GM15510 (cell line): ENCODE results near the gene C19orf85.

Experiments
- POLR2A ChIP-seq: IDR thresholded peaks from 3 replicates; pipeline ENCODE4 v1.6.1; 2011; ENCODE audit warnings: borderline replicate concordance; ENCODE audit not compliant: insufficient read length; ENCODE audit errors: extremely low read depth

Gene C19orf85

DNA sequence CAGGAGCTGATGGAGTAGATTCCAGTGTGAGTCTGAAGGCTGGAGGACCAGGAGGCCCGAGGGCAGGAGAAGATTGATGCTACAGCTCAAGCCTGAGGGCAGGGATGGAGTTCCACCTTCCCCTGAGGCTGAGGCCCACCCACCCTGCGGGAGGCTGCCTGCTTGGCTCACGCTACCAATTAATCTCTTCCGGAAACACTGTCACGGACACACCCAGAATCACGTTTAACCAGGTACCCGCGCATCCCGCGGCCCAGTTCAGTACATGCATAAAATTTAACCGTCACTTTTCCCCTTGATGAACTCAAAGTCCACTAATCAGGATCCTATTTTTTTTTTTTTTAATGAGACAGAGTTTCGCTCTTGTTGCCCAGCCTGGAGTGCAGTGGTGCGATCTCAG, 6.7 kb upstream of the C19orf85 start:
- no peak for TF ChIP-seq POLR2A

DNA sequence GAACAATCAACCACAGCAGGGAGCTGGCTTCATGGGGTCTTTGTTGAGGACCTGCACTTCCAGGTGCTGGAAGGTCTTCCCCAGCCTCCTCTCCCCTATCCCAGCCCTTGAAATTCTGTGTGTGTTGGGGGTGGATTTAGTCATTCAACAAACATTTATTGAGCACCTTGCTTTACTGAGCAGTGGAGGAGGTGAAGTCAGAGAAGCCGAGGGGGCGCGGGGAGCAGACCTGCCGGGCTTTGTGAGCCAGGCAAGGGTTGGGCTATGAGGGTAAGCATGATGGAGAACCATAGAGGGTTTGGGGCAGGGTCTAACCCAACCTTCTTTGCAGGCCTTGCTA, 3.5 kb upstream of the C19orf85 start:
- TF ChIP-seq POLR2A = no peak

DNA sequence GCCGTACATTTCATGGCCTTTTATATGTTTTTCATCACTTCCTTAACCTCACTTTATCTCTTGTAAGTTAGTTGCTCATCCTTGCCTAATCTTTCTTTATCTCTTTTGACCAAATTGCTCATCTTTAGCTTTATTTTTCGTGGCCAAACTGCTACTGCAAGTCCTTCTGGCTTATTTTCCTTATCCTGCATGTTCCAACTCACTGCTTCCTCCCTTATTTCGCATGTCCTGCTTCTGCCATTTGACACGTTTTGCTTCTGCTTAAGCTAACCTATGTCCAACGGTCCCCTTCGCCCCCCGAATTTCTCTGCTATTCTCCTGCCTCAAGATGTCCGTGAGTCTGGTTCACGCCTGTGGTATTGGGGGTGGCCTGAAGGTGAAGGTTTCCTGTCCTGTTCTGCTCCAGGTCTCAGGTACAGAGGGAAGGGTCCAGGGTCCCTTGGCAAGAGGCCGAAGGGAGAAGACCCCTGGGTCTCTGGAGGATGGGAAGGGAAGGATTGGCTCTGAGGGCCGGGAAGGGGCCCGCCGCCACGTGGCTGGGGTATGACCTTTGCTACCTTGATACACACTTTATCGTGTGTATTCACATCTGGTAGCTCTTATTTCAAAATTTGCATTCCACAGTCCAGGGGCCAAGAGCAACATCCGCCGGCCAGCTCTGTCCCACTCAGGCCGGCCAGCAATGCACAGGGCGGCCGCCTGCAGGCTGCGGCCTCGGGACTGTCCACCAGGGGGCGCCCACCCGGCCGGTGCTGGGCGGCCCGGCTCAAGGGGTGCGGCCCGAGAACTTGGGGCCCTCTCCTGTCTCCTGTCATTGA, 2.9 kb upstream of the C19orf85 start:
- TF ChIP-seq POLR2A = no peak

DNA sequence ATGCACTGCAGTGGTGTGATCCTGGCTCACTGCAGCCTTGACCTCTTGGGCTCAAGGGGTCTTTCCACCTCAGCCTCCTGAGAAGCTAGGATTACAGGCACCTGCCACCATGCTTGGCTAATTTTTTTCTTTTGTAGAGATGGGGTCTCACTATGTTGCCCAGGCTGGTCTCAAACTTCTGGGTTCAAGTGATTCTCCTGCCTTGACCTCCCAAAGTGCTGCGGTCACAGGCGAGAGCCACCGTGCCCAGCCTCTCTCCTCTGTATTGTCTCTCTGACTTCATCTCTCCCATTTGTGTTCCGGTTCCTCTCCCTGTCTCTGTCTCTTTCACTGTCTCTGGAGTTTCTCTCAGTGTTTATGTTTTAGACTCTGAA, 1.7 kb upstream of the C19orf85 start:
- TF ChIP-seq POLR2A = no peak

DNA sequence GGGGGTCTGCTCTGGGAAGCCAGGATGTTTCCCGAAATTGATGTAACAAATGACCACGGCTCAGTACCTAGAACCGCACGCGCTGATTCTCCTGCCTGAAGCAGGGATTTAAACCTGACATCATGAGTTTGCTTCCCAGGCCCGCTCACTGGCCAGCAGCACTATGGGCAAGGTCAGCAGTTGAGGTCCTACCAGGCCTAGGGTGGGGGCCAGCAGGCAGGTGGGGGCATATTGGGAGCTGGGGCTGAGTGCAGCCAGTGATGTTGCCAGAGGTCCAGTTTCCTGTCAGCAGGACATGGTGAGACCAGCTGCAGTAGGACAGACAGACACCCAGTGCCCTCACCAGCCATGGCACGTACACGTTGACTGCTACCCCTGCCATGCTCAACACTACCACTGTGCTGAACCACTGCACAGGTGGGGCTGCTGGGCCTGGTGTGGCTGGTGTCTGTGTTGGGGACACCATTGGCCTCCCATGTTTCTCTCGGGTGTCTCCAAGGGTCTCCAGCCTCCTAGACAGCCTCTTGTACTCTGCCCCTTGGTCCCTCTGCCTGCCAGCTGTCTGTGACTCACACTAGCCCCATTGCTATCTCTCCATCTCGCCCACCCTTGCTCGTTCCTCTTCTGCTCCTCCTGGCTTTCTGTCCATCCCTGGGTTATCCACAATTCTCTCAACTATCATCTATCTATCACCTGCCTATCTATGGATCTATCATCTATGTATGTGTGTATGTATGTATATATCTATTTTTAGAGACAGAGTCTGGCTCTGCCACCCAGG, 1.1 kb upstream of the C19orf85 start:
- no peak for TF ChIP-seq POLR2A

DNA sequence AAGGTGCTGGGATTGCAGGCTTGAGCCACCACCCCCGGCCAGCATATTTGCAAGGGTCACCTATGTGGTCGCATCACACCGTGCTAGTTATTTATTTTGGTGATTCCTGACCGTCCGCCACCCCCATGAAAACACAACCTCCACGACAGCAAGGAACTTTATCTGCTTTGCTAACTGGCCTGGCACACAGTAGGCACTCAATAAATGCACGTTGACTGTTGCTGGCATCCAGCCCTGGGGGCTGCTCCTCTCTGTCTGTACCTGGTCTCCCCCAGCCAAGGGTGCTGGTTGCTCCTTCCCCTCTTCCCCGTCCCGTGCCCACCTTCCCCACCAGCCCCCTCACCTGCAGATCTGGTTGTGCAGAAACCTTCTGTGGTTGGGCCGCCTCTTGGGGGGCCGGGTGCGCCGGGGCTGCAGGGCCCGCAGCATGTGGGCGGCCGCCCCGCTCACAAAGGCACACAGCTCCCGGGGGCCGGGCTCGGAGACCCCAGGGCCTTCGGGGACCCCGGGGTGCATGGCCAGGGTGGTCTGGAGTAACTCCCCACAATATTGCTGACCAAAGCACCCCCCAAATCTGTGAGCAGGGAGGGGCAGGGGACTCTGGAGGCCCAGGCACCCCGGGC, 401 bp downstream of the C19orf85 start:
- no peak for TF ChIP-seq POLR2A

DNA sequence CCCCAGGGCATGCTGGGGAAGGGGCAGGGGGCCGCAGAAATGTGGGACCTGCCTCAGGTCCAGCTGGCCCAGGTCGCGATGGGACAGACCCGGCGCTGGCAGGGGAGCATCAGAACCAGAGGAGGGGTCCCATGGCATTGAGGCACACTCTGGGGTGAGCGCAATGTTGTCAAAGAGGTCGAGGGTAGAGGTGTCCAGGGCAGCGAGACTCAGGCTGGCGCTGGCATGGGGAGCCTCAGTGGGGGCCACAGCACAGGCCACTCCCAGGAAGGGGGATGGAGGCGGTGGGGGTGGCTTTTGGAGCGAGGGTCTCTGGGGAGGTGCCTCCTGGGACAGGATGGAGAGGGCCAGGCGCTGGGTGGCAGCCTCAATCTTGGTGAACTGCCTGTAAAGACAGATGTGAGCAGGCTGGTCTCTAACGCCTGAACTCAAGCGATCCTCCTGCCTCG, 944 bp downstream of the C19orf85 start:
- no peak for TF ChIP-seq POLR2A

DNA sequence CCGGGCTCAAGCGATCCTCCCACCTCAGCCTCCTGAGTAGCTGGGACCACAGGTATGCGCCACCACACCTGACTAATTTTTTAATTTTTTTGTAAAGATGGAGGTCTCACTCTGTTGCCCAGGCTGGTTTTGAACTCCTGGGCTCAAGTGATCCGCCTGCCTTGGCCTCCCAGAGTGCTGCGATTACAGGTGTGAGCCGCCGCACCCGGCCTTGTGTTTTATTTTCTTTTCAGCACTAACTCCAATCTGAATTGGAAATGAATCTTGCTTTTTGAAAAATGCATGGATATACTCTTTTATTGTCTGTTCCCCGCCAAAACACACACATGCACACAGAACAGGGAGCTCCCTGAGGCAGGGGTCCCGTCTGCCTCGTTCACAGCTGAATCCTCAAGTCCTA, 1.8 kb downstream of the C19orf85 start:
- TF ChIP-seq POLR2A = no peak

DNA sequence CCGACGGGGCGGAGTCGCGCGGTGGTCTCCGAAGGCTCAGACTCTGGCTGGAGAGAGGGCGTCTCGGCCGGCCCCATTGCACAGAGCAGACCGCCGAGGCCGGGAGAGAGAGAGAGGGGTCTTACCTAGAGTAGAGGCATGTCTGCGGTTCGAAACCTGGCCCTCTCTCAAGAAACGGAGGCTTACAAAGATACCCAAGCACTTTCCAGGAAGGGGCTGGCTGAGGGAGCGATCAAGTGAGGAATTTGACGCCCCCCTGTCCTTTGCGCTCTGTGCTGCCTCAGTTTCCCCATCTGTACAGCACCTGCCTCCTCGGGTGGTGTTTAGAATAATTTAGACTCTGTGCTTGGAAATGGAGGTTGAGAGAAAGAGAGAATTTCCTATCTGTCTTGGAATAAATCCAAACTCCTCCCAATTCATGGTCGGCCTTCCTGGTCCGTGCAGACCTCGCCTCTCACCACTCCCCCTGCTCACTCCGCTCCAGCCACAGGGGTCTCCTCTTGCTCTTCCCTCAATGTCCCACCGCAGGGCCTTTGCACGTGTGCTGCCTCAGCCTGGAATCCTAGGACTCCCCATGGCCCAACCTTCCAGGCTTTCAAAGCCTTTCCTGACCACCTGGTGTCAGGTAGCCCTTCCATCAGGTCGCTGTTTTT, 2.5 kb downstream of the C19orf85 start:
- peak; percentile 48 for TF ChIP-seq POLR2A

DNA sequence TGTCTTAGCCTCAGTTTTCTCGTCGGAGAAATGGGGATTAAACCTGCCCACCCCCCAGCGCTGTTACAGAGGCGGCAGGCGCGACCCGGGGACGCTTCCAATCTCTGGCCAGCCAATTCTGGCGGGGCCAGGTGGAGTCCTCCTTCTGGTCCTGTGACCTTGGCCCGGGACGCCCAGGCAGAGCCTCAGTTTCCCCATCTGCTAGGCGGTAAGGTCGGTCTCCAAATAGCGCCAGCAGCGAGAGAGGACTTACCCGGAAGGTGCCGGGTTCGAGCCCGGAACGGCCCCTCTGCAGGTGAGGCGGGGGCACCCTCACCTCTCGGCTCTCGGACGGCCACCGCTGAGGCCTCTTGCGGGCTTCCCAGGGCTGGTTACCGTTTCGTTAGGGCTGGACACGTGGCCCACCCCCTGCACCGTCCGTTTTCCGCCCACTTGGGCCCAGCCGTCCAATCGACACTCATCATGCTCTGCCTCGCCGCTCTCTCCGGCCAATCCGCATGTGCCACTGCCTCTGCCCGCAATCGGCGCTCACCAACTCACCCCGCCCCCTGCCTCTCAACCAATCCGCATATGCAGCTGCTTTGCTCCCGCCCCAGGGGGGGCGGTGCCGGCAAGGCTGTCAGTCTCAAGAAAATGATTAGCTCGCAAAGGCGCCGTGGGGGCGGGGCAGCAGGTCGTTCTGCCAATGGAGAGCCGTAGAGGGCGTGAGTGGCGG, 3.1 kb downstream of the C19orf85 start, which contains the start of gene ISOC2:
ISOC2 (minus strand) TSS at position 384 of the 715 bp plus-strand sequence. CDS start 5,156 bp downstream, outside the sequence.
- TF ChIP-seq POLR2A = peak; percentile 62

DNA sequence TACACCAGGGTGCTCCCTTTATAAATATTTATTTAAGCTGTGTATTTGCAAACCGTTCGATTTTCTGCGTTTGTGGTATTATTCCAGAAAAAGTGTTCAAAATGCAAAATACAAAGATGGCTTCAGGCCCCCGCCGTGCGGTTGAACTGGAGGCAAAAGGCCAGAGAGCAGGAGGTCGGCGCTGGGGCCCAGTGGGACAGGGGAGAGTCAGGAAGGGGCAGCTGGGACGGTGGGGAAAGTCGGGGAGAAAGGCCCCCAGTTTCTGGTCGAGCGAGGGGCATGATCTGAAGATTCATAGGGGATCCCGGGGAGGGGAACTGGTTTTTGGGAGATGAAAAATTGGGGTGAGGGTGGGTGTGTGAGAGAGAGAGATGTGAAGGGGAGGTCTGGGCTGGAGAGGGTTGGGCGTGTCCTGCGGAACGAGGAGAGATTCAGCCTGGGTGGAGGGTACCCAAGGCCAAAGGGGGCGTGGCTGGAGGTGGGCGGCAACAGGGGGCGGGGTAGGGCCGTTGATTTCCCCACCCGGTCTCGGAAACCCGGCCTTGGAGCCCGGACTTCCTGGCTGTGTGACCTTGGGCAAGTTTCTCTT, 3.8 kb downstream of the C19orf85 start:
- no peak for TF ChIP-seq POLR2A

DNA sequence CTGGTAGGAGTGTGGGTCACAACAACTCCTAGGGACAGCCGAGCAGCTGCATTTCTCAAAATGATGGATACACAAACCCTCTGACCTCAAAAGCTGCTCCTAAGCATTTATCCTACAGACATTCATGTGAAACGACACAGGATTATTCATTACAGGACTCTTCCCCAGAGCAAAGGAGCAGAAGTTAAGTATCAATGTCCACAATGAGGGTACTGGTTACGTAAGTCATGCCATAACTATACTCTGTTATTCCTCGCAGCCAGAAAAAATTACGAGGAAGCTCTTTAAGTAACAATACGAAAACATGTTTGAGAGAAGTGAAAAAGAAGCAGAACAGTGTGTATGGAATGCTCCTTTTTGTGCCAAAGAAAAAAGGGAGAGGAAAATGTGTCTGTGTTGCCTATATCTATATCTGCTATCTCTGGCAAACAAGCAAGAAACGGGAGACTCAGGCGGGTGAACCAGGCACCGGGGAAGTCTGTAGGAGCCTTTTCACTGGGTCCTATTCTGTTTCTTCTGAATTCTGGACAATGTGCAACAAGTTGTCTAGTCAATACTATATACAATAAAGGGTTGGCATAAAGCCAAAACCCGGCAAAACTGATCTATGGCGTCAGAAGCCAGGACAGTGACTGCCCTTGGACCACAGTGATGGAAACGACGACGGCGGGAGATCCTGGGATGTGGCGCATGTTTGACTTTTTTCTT, 4.4 kb downstream of the C19orf85 start:
- no peak for TF ChIP-seq POLR2A

DNA sequence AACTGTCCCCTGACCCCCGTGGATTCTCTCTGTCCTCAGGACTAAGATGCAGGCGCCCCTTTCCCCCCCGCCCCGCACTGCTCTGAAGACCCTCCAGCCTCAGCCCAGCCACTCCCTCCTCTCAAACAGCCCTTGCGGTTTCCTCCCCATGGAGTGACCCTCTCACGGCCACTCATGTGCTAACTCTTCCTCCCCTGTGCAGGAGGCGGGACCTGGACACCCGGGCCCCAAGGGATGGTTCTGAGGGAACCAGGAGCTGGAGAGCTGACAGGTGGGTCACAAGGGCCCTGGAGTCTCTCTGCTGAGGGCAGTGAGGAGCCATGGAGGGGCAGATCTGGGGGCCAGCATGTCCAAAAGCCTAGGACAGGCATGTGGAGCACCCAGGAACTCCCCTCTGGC, 5.0 kb downstream of the C19orf85 start:
- TF ChIP-seq POLR2A = no peak
